HG03060 (cell line): ENCODE results near the gene TPP1.

Experiments used
- ATAC-seq: cut with Tn5 transposase; IDR thresholded peaks from one replicate; pipeline ENCODE4 v1.9.1; 2021; ENCODE audit warnings: low read depth, moderate number of reproducible peaks; ENCODE audit not compliant: unreplicated experiment

Gene TPP1

GRCh38 chr11:6614446-6614845 is 4.8 kb downstream of the TPP1 start:
- no peak for ATAC-seq

- ATAC-seq: no peak
Measured at GRCh38 chr11:6613496-6613895, 5.7 kb downstream of the TPP1 start.

DNA sequence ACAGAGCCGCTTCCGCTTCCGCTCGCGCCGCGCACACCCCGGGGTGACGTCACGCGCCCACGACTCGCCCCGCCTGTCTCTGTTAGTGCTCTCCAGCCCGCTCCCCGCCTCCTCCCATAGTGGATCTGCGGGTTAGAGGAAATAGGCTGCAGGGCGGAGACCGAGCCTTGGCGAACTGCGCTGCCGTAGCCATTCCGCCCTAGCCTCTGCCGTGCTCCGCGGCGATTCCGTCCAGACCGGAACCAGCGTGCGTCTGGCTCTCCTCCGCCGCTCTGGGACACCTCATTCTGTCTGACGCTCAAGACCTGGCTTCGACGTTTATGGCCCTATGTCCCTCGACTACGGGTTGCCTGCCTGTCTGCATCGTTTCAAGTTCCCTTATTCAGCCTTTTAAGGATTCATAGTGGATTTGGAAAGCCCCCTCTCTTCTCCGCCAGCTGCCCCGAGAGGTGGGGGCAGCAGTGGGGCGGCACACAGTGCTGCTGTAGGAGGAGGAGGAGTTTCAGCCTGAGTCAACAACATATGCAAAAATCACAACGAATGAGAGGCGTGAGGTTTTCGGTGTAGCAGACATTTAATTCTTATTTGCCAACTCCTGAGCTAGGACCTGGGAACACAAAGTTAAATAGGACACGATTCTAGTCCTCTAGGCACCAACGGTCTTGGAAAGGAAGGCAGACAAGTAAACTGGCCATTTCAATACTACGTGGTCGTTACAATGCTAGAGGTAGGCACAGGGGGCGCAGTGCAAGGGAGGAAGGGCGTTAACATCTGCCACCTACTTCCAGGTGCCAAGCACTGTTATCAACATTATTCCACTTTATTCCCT is 6.8 kb downstream of the TPP1 start, which contains the start of gene TAF10:
TSS of gene TAF10 (minus strand) at position 4 of the 829 bp plus-strand sequence. CDS start 27 bp downstream, outside the sequence.
- peak; percentile 58 for ATAC-seq

DNA sequence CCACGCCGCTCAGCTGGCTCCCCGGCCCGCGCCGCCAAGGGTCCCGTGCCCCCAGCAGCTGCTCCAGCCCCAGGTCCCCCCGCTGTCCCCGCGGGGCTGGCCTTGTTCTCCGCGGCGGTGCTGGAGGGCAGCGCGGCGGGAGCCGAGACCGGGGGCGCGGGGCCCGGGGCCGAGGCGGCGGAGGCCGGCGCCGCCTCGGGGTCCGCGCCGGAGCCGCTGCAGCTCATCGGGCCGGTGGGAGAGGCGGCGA is 7.3 kb downstream of the TPP1 start:
- ATAC-seq: no peak

GRCh38 chr11:6611092-6611962 is 7.9 kb downstream of the TPP1 start:
- ATAC-seq: no peak

GRCh38 chr11:6610591-6610990 is 8.6 kb downstream of the TPP1 start:
- no peak for ATAC-seq

DNA sequence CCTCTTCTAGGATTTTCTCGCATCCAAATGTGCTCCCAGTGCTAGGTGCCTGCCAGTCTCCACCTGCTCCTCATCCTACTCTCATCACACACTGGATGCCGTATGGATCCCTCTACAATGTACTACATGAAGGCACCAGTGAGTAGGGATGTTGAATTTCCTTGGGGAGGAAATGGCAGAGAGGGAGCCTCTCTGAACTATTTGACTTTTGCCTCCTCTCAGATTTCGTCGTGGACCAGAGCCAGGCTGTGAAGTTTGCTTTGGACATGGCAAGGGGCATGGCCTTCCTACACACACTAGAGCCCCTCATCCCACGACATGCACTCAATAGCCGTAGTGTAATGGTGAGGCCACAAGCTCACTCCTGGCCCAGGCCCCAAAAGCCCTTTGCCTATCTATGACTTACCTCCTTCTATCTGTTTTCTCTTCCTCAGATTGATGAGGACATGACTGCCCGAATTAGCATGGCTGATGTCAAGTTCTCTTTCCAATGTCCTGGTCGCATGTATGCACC is 9.7 kb downstream of the TPP1 start:
- ATAC-seq: no peak

- ATAC-seq: no peak
Measured at GRCh38 chr11:6608726-6609501, 10.3 kb downstream of the TPP1 start.

- ATAC-seq: no peak
Measured at GRCh38 chr11:6608011-6608410, 11.2 kb downstream of the TPP1 start.

DNA sequence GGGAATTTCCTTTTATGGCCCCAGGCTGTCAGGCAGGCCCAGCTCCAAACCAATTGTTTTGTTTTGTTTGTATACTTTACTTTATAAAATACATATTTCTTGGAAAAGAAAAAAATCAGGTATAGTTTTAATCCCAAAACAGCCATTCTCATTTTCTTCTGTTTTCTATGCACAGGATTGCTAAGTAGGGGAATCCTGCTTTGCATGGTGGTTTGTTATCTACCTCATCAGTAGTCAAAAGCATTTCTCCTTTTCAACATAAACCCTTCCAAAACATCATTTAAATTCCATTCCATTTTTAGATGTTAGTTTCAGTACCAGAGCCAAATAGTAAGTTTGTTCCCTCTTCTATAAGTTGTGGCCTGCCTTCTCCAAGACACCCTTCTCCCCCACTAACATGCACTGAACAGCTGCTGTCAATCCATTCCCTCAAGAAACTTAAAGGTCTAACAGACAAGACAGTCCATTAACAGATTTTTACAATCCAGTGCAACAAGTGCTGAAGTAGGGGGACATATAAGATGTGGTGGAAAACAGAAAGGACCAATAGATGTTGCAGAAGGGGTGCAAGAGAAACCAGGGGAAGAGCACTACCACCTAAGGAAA is 11.9 kb downstream of the TPP1 start:
- no peak for ATAC-seq

DNA sequence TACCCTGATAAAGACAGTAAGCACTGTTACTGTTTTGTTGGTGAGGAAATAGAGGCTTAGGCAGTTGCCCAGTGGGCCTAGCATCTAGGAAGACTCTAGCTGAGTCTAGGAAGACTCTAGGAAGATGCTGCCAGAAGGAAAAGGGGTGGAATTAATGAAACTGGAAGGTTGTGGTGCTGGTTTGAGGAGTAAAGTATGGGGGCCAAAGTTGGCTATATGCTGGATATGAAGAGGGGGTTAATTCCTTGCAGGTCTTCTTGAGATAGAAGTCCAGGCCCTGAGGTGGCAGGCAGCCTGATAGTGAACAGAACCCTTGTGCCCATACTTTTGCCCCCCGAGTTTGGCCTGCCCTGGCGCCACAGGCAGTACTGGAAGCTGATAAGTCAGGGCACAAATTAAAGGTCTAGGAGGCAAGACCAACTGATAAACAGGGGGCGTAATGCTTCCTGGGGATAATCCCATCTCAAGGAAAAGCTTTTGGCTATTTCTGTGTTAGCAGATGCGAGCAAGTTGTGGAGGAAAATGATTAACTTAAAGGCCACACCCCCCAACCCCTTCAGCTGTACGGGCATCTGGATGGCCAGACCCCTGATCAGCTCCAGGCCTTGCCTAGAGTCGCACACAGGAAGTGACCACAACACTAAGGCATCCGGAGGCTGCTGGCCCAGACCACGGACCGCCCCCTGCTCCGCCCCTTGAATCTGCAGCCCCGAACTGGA is 12.6 kb downstream of the TPP1 start:
- peak; percentile 33 for ATAC-seq

GRCh38 chr11:6604790-6605189 is 14.4 kb downstream of the TPP1 start:
- no peak for ATAC-seq

- ATAC-seq: no peak
Measured at GRCh38 chr11:6604081-6604626, 15.1 kb downstream of the TPP1 start.

GRCh38 chr11:6603287-6604080 is 15.7 kb downstream of the TPP1 start, which contains the start of the genes ILK and RRP8:
TSS of gene ILK (plus strand) at chr11:6603774. CDS start at chr11:6604272, 498 bp downstream.
TSS of gene RRP8 (minus strand) at chr11:6603616. CDS start at chr11:6603502, 114 bp downstream.
- peak; percentile 43 for ATAC-seq

GRCh38 chr11:6602096-6602940 is 16.9 kb downstream of the TPP1 start:
- ATAC-seq: no peak

DNA sequence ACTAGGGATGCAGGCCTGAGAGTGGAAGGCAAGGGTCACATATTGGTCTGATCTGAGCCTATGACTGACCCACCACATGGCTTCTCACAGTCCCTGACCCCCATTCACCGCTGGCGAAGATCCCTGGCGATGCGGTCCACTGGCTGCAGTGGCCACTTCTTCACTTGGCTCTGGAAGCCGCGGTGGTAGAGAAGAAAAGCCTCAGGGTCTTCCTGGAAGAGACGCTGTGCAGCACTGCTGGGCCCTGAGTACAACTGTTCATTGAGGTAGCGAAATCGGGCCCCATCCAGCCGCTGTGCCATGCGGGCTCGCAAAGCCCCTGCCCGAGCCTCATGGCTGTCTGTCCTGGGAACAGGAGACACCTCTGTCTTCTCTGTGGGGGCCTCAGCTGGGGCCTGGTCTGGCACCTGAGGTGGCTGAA is 18.2 kb downstream of the TPP1 start:
- ATAC-seq: no peak

DNA sequence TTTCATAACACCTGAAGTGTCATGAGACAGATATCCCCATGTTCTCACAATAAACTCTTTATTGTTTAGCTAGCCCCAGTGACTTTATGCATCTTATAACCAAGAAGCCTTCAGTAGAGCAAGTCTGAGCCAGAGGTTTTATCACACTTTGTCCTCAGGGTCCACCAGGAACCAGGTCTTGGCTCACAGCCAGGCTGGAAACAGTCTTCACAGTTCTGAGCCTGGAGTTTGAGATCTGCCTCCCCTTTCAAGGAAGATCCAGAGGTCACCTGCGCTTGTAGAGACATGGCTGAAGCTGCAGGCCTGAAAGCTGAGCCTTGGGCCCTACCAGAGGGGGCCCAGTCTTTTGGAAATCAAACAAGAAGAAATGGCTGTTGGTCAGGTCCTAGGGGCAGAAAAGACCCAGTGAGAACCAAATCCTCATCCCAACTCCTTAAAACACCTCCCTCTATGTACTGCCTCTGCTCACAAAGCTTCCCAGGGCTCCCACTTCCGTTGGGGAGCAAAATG is 19.3 kb downstream of the TPP1 start:
- ATAC-seq: no peak
